ENCODE data around the gene NSF.
"Not testable (repeated sequence)": the region's sequence is repeated elsewhere in the genome, so short reads cannot be mapped to it uniquely, and the experiment has no call there.

DNA sequence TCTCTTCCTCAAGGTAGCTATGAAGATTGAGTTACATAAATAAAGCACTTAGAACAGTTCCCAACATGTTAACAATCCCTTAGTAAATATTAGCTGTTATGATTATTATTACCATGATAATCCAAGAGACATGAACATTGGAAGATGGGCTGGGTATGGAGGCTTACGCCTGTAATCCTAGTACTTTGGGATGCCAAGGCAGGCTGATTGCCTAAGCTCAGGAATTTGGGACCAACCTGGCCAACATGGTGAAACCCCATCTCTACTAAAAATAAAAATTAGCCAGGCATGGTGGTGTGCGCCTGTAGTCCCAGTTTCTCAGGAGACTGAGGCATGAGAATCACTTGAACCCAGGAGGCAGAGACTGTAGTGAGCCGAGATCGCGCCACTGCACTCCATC lies 34.3 kb downstream of the NSF start:
- TF ChIP-seq POLR2AphosphoS5 (IDR thresholded peaks at IDR 0.05; ENCODE audit: borderline replicate concordance, low read depth, low read length); EZH2 (IDR thresholded peaks at IDR 0.05); FOXP2 (optimal IDR thresholded peaks at IDR 0.05; ENCODE audit: control extremely low read depth, extremely low read length, insufficient read depth): not testable (repeated sequence)

Data from SK-N-MC (cell line).